NCI-H2171 (cell line): ENCODE results near the gene AKAP10.
"Not testable (repeated sequence)": the region's sequence is repeated elsewhere in the genome, so short reads cannot be mapped to it uniquely, and the experiment has no call there.

Source experiments
- DNase-seq: peaks from one replicate; lab custom pipeline; 2025; lab: John Stamatoyannopoulos, UW

AKAP10 gene

GRCh38 chr17:19977293-19978208 is at the start of gene AKAP10:
Gene AKAP10 (minus strand): TSS chr17:19977828. CDS start chr17:19977679, 149 bp downstream.
- peak; percentile 93 for DNase-seq

- no peak for DNase-seq
These were observed 49.3 kb upstream of the AKAP10 start for GRCh38 chr17:20026960-20027359.

GRCh38 chr17:20022701-20023100 is 45.1 kb upstream of the AKAP10 start:
- no peak for DNase-seq

- DNase-seq, result not testable (repeated sequence)
These were observed 38.9 kb upstream of the AKAP10 start for GRCh38 chr17:20016475-20016992.

DNA sequence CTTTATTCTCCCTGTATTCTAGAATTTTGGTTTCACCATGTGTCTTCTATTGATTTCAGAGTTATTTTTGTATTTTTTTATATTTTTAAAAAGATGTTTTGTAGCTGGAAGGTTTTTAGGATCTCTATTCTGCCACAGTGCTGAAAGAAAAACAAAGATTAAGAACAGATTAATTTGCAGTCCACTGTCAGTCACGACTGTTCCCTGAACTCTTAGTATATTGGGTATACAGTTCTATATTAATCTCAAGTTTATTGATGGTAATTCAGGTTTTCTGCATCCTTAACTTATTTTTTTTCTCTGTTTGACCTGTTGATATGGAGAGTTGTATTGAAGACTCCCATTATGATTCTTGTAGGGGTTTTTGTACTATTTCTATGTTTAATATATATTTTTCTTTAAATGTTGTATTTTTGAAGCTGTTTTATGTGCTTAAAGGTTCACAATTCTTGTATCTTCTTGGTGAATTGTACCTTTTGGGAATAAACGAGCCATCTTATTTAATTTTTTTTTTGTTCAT is 34.4 kb upstream of the AKAP10 start:
- DNase-seq, result no peak

DNA sequence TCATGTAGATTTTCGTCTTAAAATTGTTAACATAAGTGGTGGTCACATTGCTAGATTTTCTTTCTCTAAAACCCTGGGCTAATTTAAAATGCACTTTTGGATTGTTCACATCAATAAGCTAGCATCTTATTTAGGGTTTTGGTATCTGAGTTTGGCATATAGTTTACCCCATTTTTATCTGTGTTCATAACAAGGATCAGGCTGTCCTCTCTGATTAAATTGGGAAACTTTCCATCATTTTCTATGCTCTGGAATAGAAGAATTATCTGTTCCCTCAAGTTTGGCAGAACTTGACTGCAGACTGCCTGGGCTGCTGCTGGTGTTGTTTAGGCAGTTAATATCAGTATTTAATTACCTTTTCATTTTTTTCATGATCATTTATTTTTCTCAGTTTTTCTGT is 33.3 kb upstream of the AKAP10 start:
- no peak for DNase-seq

GRCh38 chr17:20010099-20010863 is 32.7 kb upstream of the AKAP10 start:
- DNase-seq, result peak; percentile 71

- peak; percentile 73 for DNase-seq
These were observed 31.9 kb upstream of the AKAP10 start, which contains the start of gene SPECC1 for GRCh38 chr17:20009302-20010098. Gene SPECC1 (plus strand): TSS chr17:20009359. CDS start chr17:20096652, 87,293 bp downstream.

DNA sequence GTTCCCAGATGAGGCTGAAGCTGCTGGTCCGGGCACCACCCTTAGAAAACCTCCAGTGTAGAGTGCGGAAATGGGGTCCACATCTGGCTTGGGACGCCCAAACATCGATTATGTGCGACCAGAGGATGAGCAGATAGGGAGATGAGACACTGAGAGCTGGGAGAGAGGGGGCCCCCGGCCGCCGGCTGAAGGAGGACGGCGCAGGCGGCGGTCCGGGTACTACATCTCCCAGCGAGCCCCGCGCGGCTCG is 31.3 kb upstream of the AKAP10 start:
- no peak for DNase-seq

- no peak for DNase-seq
These were observed 30.8 kb upstream of the AKAP10 start for GRCh38 chr17:20008242-20009051.

- no peak for DNase-seq
These were observed 18.9 kb upstream of the AKAP10 start for GRCh38 chr17:19996502-19996901.

DNA sequence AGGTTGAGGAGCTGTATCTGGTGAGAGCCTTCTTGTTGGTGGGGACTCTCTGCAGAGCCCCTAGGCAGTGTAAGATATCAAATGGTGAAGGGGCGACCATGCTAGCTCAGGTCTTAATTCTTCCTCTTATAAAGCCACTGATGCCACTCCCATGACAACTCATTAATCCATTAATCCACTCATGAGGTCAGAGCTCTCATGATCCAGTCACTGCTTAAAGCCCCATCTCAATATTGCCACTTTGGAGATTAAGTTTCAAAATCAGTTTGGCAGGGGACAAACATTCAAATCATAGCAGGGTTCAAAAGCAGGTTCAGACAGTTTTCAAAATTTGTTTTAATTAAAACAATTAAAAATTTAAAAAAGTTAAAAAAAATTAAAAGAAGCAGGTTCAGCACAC is 18.5 kb upstream of the AKAP10 start:
- no peak for DNase-seq

- peak; percentile 92 for DNase-seq
These were observed 15.4 kb upstream of the AKAP10 start for GRCh38 chr17:19992803-19993713.

DNA sequence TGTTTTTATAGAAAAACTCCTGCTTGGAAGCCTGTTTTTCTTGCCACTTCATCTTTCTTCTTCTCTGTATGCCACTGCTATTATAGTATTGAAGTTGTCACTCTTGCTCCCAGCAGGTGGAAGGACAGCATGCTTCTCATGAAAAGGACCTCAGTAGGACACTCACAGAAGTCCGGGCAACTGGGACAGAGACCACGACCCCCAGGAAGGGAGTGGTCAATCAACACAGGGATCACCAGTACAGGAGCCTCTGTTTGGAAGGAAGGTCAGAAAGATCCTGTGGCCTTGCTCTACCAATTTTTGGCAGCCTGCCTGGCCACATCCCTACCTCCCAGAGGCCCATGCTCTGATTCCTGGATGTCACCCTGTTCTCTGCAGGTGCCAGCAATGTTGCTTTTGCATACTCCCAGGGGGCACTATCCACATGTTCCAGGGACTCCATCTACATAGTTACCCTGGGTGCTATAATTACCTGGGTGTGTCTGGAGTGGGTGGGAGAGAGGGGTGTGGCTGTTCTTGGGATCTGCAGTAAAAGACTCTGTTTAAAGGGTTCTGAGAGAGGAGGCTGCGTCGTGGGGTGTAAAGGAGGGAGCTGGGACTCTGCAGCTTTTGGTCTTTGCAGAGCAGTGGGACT is 13.7 kb upstream of the AKAP10 start:
- DNase-seq, result no peak

GRCh38 chr17:19987897-19988296 is 10.3 kb upstream of the AKAP10 start:
- no peak for DNase-seq

DNA sequence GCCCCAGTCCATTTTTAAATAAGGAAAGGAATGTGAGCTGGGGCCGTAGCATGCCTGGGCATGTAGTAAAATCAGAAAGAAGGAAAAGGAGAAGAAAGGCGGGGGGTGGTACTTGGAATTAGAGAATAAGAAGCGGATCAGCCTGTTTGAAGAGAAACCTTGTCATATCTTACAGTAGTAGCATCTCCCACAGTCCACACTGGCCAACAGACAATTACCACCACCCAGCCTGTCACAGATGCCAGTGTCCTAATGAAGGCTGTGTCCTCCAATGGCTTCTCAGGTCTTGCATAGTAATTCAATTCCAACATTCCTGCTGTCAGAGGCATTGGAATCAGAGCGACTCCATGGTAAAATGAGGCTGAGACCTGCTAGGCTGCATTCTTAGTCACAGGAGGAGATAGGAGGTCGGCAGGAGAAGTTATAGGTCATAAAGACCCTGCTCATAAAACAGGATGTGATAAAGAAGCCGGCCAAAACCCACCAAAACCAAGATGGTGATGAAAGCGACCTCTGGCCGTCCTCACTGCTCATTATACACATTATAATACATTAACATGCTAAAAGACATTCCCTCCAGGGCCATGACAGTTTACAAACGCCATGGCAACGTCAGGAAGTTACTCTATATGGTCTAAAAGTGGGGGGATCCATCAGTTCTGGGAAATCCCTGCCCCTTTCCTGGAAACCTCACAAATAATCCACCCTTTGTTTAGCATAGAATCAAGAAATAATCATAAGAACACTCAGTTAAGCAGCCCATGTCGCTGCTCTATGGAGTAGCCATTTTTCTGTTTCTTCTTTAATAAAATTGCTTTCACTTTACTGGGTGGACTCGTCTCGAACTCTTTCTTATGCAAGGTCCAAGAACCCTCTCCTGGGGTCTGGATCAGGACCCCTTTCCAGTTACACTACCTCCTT is 9.6 kb upstream of the AKAP10 start:
- no peak for DNase-seq

DNA sequence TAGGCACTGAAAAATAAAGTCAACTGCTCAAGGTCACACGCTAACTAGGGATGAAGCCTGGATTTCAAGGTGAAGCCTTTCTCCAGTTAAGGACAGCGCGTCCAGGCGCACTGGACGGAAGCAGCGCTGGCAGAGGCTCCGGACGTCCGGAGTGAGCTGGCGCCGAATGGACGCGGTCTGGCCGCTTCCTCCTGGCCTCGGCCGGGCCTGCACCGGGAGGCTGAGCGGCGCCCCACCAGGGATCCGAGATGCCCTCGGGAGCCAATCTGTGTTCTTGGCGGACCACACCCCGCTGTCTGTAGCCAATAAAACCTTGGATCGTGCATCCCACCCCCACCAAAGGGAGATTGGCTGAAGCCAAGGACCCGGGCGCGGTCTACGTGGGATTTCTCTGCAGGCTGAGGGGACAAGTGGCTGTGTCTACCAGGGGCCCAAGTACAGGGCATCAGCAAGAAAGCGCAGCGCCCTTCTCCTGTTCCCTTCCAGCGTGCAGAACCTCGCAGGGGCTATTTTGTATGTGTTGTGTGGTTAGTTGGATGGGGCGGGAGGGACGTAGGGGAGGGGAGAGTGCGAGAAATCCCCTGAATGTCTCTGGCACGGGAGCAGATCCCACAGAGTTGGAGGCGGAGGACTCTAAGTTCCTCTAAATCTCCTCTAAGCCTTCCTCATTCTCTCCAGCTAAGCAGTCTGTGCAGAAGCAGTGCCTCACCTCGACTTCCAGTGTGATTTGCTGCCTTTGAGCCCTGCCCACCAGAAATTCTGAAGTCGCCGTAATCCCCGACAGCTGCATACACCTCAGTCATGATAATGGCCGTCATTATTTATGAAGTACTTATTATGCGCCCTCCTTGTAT is 2.5 kb upstream of the AKAP10 start:
- DNase-seq, result no peak
